K562 (cell line): ENCODE results near the gene GLB1L. TPM values are rescaled to one million over a fixed set of nuclear protein-coding genes. Genes with fewer than 3 reads are reported as not detected.
A peak's percentile ranks its signal among the peaks of the same experiment; 100 is the strongest.

Experiments
- ATF6 ChIP-seq: sonication (generic); formaldehyde crosslinking; IDR thresholded peaks from 2 replicates; pipeline ENCODE4 v1.4.0; 2020; ENCODE audit warnings: mild to moderate bottlenecking, missing genetic modification reagents
- ELK3 ChIP-seq: fragments of 450-650 bp; formaldehyde crosslinking; IDR thresholded peaks from 2 replicates; pipeline ENCODE4 v1.4.0; 2020; ENCODE audit warnings: mild to moderate bottlenecking
- HBP1 ChIP-seq: fragments of 450-650 bp; formaldehyde crosslinking; IDR thresholded peaks from 2 replicates; pipeline ENCODE4 v1.4.0; 2022; ENCODE audit warnings: missing genetic modification characterization
- NKRF ChIP-seq: fragments of 450-650 bp; IDR thresholded peaks from 2 replicates; pipeline ENCODE4 v1.6.1; 2016; ENCODE audit warnings: borderline replicate concordance
- POLR2G ChIP-seq: fragments of 200-400 bp; formaldehyde crosslinking; IDR thresholded peaks from 2 replicates; pipeline ENCODE4 v1.6.1; 2017; ENCODE audit warnings: low read depth, mild to moderate bottlenecking, antibody characterized with exemption, low read length, moderate library complexity
- SREBF2 ChIP-seq: sonication (generic); formaldehyde crosslinking; IDR thresholded peaks from 2 replicates; pipeline ENCODE4 v1.4.0; 2020; ENCODE audit warnings: mild to moderate bottlenecking, missing genetic modification reagents
- WHSC1 ChIP-seq: IDR thresholded peaks from one replicate; pipeline ENCODE4 v1.6.1; 2012; ENCODE audit warnings: low read length, control low read depth, inconsistent platforms
- ZNF253 ChIP-seq: fragments of 250-450 bp; sonication (Bioruptor Pico); conservative IDR thresholded peaks from 2 replicates; pipeline ENCODE4 v1.6.1; 2021; ENCODE audit warnings: mild to moderate bottlenecking
- ZNF318 ChIP-seq, 2 experiments: fragments of 450-650 bp; IDR thresholded peaks; 2 replicates each; pipeline ENCODE4 v1.6.1; 2016; ENCODE audit warnings: mild to moderate bottlenecking in 2 of 2, borderline replicate concordance in 1 of 2, low read depth in 1 of 2, moderate library complexity in 1 of 2
- ZNF79 ChIP-seq: fragments of 250-450 bp; sonication (Bioruptor Pico); IDR thresholded peaks from 2 replicates; pipeline ENCODE4 v1.4.0; 2020; ENCODE audit warnings: low read depth, mild to moderate bottlenecking, moderate library complexity
- polyA plus RNA-seq, 8 experiments: library from polyadenylated mRNA; depleted of rRNA in 4 of 8; stranded (reverse) in 5 of 8; unstranded in 3 of 8; fragments of >200 nt; fragmentation: Nextera tagmentation in 2 of 8; fragmentation: Illumina TruSeq in 1 of 8; extraction: Ambion mirVana in 2 of 8; extraction: Trizol in 1 of 8; gene quantifications; 2 replicates each; pipeline versions ENCODE4 v1.2.1 to v1.2.3, GENCODE V29; 2011 to 2014; ENCODE audit warnings: inconsistent platforms in 1 of 8, missing spikeins in 1 of 8
- total RNA-seq, 7 experiments: library from RNA; depleted of rRNA in 6 of 7; stranded (reverse); fragments of >200 nt in 6 of 7; fragmentation: Illumina TruSeq in 2 of 7; extraction: Trizol in 2 of 7; gene quantifications; 2 replicates each; pipeline versions ENCODE4 v1.2.1 to v1.2.3, GENCODE V29; 2011 to 2021; ENCODE audit warnings: low replicate concordance in 1 of 7

Gene GLB1L
- total and polyA plus RNA-seq, 9 of the 15 experiments (the other 6 are each of a cell fraction or from before 2014, with no cell fraction given), result 0.42 to 2.9 (median 2.5) TPM

- TF ChIP-seq ATF6, result no peak
- TF ChIP-seq ZNF79, result no peak
- 0 out of 2 replicates have a peak, but pooled peaks have one; percentile 44 for TF ChIP-seq HBP1 (CRISPR knock-in tag)
- no peak for TF ChIP-seq WHSC1
- no peak for TF ChIP-seq ZNF253 (CRISPR knock-in tag)
- TF ChIP-seq ZNF318 (IDR thresholded peaks at IDR 0.05; ENCODE audit: borderline replicate concordance in 1 of 2, low read depth in 1 of 2), result no peak
- no peak for TF ChIP-seq ELK3 (CRISPR knock-in tag)
- TF ChIP-seq SREBF2, result no peak
- TF ChIP-seq NKRF, result 0 out of 2 replicates have a peak, but pooled peaks have one; percentile 41
- TF ChIP-seq POLR2G, result peak; percentile 85
Measured at GRCh38 chr2:219294356-219295351, 49.4 kb upstream of the GLB1L start (continued).
